Measurements from ENCODE around the gene PROM2.

Gene PROM2

GRCh38 chr2:95287336-95287735 is 13.1 kb downstream of the PROM2 start:
- DNase-seq: no peak

- DNase-seq: peak; percentile 41
Observed at GRCh38 chr2:95287806-95288205, 13.6 kb downstream of the PROM2 start.

GRCh38 chr2:95289253-95289652 is 15.0 kb downstream of the PROM2 start:
- no peak for DNase-seq

- DNase-seq: no peak
Observed at GRCh38 chr2:95291222-95291621, 17.0 kb downstream of the PROM2 start.

- no peak for DNase-seq
Observed at GRCh38 chr2:95292623-95293260, 18.5 kb downstream of the PROM2 start.

GRCh38 chr2:95294579-95295250 is 20.5 kb downstream of the PROM2 start:
- DNase-seq: no peak

GRCh38 chr2:95295376-95295775 is 21.1 kb downstream of the PROM2 start:
- no peak for DNase-seq

GRCh38 chr2:95296011-95296410 is 21.8 kb downstream of the PROM2 start:
- DNase-seq: peak; percentile 63

GRCh38 chr2:95296880-95297487 is 22.7 kb downstream of the PROM2 start, which contains the start of gene KCNIP3:
KCNIP3 (plus strand) TSS chr2:95297347; CDS start chr2:95297439, 92 bp downstream.
- DNase-seq: peak; percentile 60

- DNase-seq: no peak
Observed at GRCh38 chr2:95297639-95298395, 23.6 kb downstream of the PROM2 start.

- no peak for DNase-seq
Observed at GRCh38 chr2:95298486-95299111, 24.4 kb downstream of the PROM2 start.

- no peak for DNase-seq
Observed at GRCh38 chr2:95299961-95300360, 25.7 kb downstream of the PROM2 start.

- peak; percentile 82 for DNase-seq
Observed at GRCh38 chr2:95300450-95300849, 26.2 kb downstream of the PROM2 start.

GRCh38 chr2:95301186-95301585 is 26.9 kb downstream of the PROM2 start:
- no peak for DNase-seq

GRCh38 chr2:95301876-95302641 is 27.8 kb downstream of the PROM2 start:
- no peak for DNase-seq

GRCh38 chr2:95303191-95303919 is 29.1 kb downstream of the PROM2 start:
- no peak for DNase-seq

GRCh38 chr2:95305380-95306061 is 31.3 kb downstream of the PROM2 start:
- peak; percentile 42 for DNase-seq

GRCh38 chr2:95306336-95306895 is 32.2 kb downstream of the PROM2 start:
- DNase-seq: no peak

- DNase-seq: no peak
Observed at GRCh38 chr2:95307036-95307435, 32.8 kb downstream of the PROM2 start.

GRCh38 chr2:95307878-95308277 is 33.6 kb downstream of the PROM2 start:
- DNase-seq: no peak
